ENCODE data around the gene YWHAH. TPM values are rescaled to one million over a fixed set of nuclear protein-coding genes. Genes with fewer than 3 reads are reported as not detected.

YWHAH gene
- total and polyA plus RNA-seq, 2 donors (not counting 1 experiment from before 2014, with no cell fraction given): 32.6 to 51.1 TPM

- no peak for TF ChIP-seq EZH2 (IDR thresholded peaks at IDR 0.05; ENCODE audit: borderline replicate concordance, insufficient read depth, low read depth, low read length, poor library complexity, severe bottlenecking)
- Histone ChIP-seq H4K20me1 (ENCODE audit: control insufficient read depth, insufficient read depth, low read length, poor library complexity, severe bottlenecking) (peaks cover 25% of the 10 kb centered on the region), H3K9me3 (ENCODE audit: control extremely low read depth in 1 of 3, control insufficient read depth in 2 of 3, insufficient read depth in 1 of 3, low read length in 2 of 3) (no peaks in the 10 kb centered on the region), H3K27ac (ENCODE audit: low read length in 2 of 2) (no peak overlapping the region), H3K9ac (ENCODE audit: low read length) (no peak overlapping the region), H2AFZ (ENCODE audit: insufficient read depth, low read depth, low read length, poor library complexity, severe bottlenecking) (no peak overlapping the region), H3K4me2 (replicated peaks; ENCODE audit: low read depth, low read length, poor library complexity, severe bottlenecking) (no peak overlapping the region), H3K4me1 (ENCODE audit: control insufficient read depth in 2 of 2, insufficient read depth in 2 of 2, low read length in 2 of 2) (peaks cover 8% of the 10 kb centered on the region in 2 donors), H3K79me2 (ENCODE audit: control insufficient read depth, insufficient read depth, low read length) (peaks cover 71% of the 10 kb centered on the region), H3K36me3 (replicated peaks in 1 of 2; ENCODE audit: control extremely low read depth in 1 of 2, control insufficient read depth in 1 of 2, extremely low read depth in 1 of 2, insufficient read depth in 2 of 2, low read length in 1 of 2) (peaks cover 2 to 36% of the 10 kb centered on the region in 2 experiments), H3K4me3 (ENCODE audit: control extremely low read depth in 1 of 5, extremely low read depth in 1 of 5, insufficient read depth in 1 of 5, low read depth in 2 of 5, low read length in 4 of 5) (no peak overlapping the region), H3K27me3 (replicated peaks in 1 of 4; ENCODE audit: control extremely low read depth in 1 of 4, control insufficient read depth in 3 of 4, insufficient read depth in 4 of 4, low read length in 3 of 4) (no peaks in the 10 kb centered on the region)
- H3K9me3 Mint-ChIP-seq (ENCODE audit: insufficient read depth): no peaks in the 10 kb centered on the region
- ChIA-PET CTCF (interaction anchor here (1.0 to 2.6 kb wide), 5 partner anchors 10 to 286 kb away, joined by 3 to 17 read pairs (median 4); no protein-coding TSS in a partner anchor), POLR2A (no interaction called here)
- H3K4me3 Mint-ChIP-seq: no peak overlapping the region
- ATAC-seq (ENCODE audit: low read depth) (no peak), DNase-seq (no peak)
- 93% methylated on average over 6 of the region's 8 CpGs for WGBS (ENCODE audit: insufficient coverage)
- no peaks in the 10 kb centered on the region for H3K27me3 Mint-ChIP-seq
- intact Hi-C loops (cut with micrococcal nuclease): no loop called here
- no peak overlapping the region for H3K27ac Mint-ChIP-seq
- H3K4me1 Mint-ChIP-seq: peaks cover 32% of the 10 kb centered on the region
These were observed 7.1 kb downstream of the YWHAH start for GRCh38 chr22:31951194-31952093.

- intact Hi-C loops (cut with micrococcal nuclease): no loop called here
- no peak overlapping the region for H3K27ac Mint-ChIP-seq
- Histone ChIP-seq H3K4me1 (ENCODE audit: control insufficient read depth in 2 of 2, insufficient read depth in 2 of 2, low read length in 2 of 2) (peaks cover 2 to 5% of the 10 kb centered on the region in 2 donors), H4K20me1 (ENCODE audit: control insufficient read depth, insufficient read depth, low read length, poor library complexity, severe bottlenecking) (peaks cover 24% of the 10 kb centered on the region), H3K9me3 (ENCODE audit: control extremely low read depth in 1 of 3, control insufficient read depth in 2 of 3, insufficient read depth in 1 of 3, low read length in 2 of 3) (no peaks in the 10 kb centered on the region), H3K4me3 (ENCODE audit: control extremely low read depth in 1 of 5, extremely low read depth in 1 of 5, insufficient read depth in 1 of 5, low read depth in 2 of 5, low read length in 4 of 5) (no peak overlapping the region), H3K9ac (ENCODE audit: low read length) (no peak overlapping the region), H2AFZ (ENCODE audit: insufficient read depth, low read depth, low read length, poor library complexity, severe bottlenecking) (no peak overlapping the region), H3K4me2 (replicated peaks; ENCODE audit: low read depth, low read length, poor library complexity, severe bottlenecking) (no peak overlapping the region), H3K27me3 (replicated peaks in 1 of 4; ENCODE audit: control extremely low read depth in 1 of 4, control insufficient read depth in 3 of 4, insufficient read depth in 4 of 4, low read length in 3 of 4) (no peaks in the 10 kb centered on the region), H3K27ac (ENCODE audit: low read length in 2 of 2) (no peak overlapping the region), H3K36me3 (replicated peaks in 1 of 2; ENCODE audit: control extremely low read depth in 1 of 2, control insufficient read depth in 1 of 2, extremely low read depth in 1 of 2, insufficient read depth in 2 of 2, low read length in 1 of 2) (peaks cover 2 to 42% of the 10 kb centered on the region in 2 experiments), H3K79me2 (ENCODE audit: control insufficient read depth, insufficient read depth, low read length) (peaks cover 74% of the 10 kb centered on the region)
- H3K4me1 Mint-ChIP-seq: peaks cover 30% of the 10 kb centered on the region
- CTCF ChIA-PET: interaction anchor here (1.1 to 1.5 kb wide), 2 partner anchors 9 to 286 kb away, joined by 4 to 7 read pairs; no protein-coding TSS in a partner anchor
- TF ChIP-seq EZH2 (IDR thresholded peaks at IDR 0.05; ENCODE audit: borderline replicate concordance, insufficient read depth, low read depth, low read length, poor library complexity, severe bottlenecking): no peak
- TF ChIP-seq CTCF (IDR thresholded peaks at IDR 0.05): no peak
- POLR2A ChIA-PET: no interaction called here
- WGBS (ENCODE audit: insufficient coverage): 100% methylated on average over 2 of the region's 2 CpGs
- no peaks in the 10 kb centered on the region for H3K27me3 Mint-ChIP-seq
- no peaks in the 10 kb centered on the region for H3K9me3 Mint-ChIP-seq (ENCODE audit: insufficient read depth)
- DNase-seq (no peak), ATAC-seq (ENCODE audit: low read depth) (no peak)
- H3K4me3 Mint-ChIP-seq: no peak overlapping the region
These were observed 7.7 kb downstream of the YWHAH start for GRCh38 chr22:31952094-31952401.
